Mesenchymal stem cell (in vitro differentiated cells and primary cell): ENCODE data around the gene COL28A1.

Source experiments
- DNase-seq: peaks from one replicate; pipeline ENCODE4 v3.0.0-alpha.2; 2013
- H2AFZ ChIP-seq: one replicate; pipeline ENCODE4 v1.6.1; 2013; ENCODE audit warnings: low read depth, mild to moderate bottlenecking, control low read depth, inconsistent platforms, low read length, moderate library complexity
- H2AK5ac ChIP-seq: 2 replicates; pipeline ENCODE4 v1.6.1; 2013; ENCODE audit warnings: low read length, moderate library complexity, mild to moderate bottlenecking, inconsistent platforms; ENCODE audit not compliant: severe bottlenecking
- H2BK120ac ChIP-seq: one replicate; pipeline ENCODE4 v1.6.1; 2013; ENCODE audit warnings: low read depth, mild to moderate bottlenecking, inconsistent platforms, low read length, moderate library complexity
- H2BK12ac ChIP-seq, 2 experiments: one replicate each; pipeline ENCODE4 v1.6.1; 2013; ENCODE audit warnings: inconsistent platforms in 2 of 2, low read length in 2 of 2, mild to moderate bottlenecking in 2 of 2, moderate library complexity in 2 of 2, control low read depth in 1 of 2
- H2BK15ac ChIP-seq: one replicate; pipeline ENCODE4 v1.6.1; 2013; ENCODE audit warnings: mild to moderate bottlenecking, low read depth, inconsistent platforms; ENCODE audit not compliant: poor library complexity, severe bottlenecking
- H2BK5ac ChIP-seq: 2 replicates; pipeline ENCODE4 v1.6.1; 2013; ENCODE audit warnings: low read depth, mild to moderate bottlenecking, low read length, control low read depth, inconsistent platforms; ENCODE audit not compliant: poor library complexity, severe bottlenecking
- H3K14ac ChIP-seq, 2 experiments: one replicate each; pipeline ENCODE4 v1.6.1; 2013; ENCODE audit warnings: inconsistent platforms in 2 of 2, low read length in 2 of 2, control low read depth in 1 of 2, mild to moderate bottlenecking in 1 of 2, moderate library complexity in 1 of 2
- H3K18ac ChIP-seq, 2 experiments: one replicate each; pipeline ENCODE4 v1.6.1; 2013; ENCODE audit warnings: inconsistent platforms in 2 of 2, low read length in 2 of 2, control low read depth in 1 of 2, low read depth in 1 of 2, mild to moderate bottlenecking in 1 of 2
- H3K23ac ChIP-seq, 2 experiments: one replicate each; pipeline ENCODE4 v1.6.1; 2013; ENCODE audit warnings: inconsistent platforms in 2 of 2, low read length in 2 of 2, mild to moderate bottlenecking in 2 of 2, moderate library complexity in 2 of 2, control low read depth in 1 of 2
- H3K27ac ChIP-seq: 2 replicates; pipeline ENCODE4 v1.5.1; 2013; ENCODE audit warnings: mild to moderate bottlenecking, moderate library complexity, low read length, control low read depth, inconsistent platforms; ENCODE audit not compliant: poor library complexity, severe bottlenecking
- H3K27me3 ChIP-seq, 2 experiments: 2 replicates each; pipeline versions ENCODE4 v1.6.1 to v1.7.0; 2013; ENCODE audit warnings: low read length in 2 of 2, mild to moderate bottlenecking in 2 of 2, moderate library complexity in 2 of 2, control low read depth in 1 of 2, inconsistent platforms in 1 of 2; ENCODE audit not compliant: control insufficient read depth in 1 of 2, insufficient read depth in 1 of 2
- H3K36me3 ChIP-seq, 2 experiments: 2 replicates each; pipeline versions ENCODE4 v1.6.1 to v1.7.0; 2013; ENCODE audit warnings: low read length in 2 of 2, control low read depth in 1 of 2, inconsistent platforms in 1 of 2, low read depth in 1 of 2, mild to moderate bottlenecking in 1 of 2; ENCODE audit not compliant: insufficient read depth in 2 of 2, control insufficient read depth in 1 of 2
- H3K4ac ChIP-seq, 2 experiments: one replicate each; pipeline ENCODE4 v1.6.1; 2013; ENCODE audit warnings: inconsistent platforms in 2 of 2, low read length in 2 of 2, mild to moderate bottlenecking in 2 of 2, moderate library complexity in 2 of 2, control low read depth in 1 of 2, low read depth in 1 of 2
- H3K4me1 ChIP-seq: 2 replicates; pipeline ENCODE4 v1.6.1; 2013; ENCODE audit warnings: low read depth, low read length, control low read depth; ENCODE audit not compliant: control insufficient read depth, insufficient read depth
- H3K4me2 ChIP-seq: 2 replicates; pipeline ENCODE4 v1.6.1; 2013; ENCODE audit warnings: low read length, mild to moderate bottlenecking, inconsistent platforms; ENCODE audit not compliant: poor library complexity, severe bottlenecking
- H3K4me3 ChIP-seq, 2 experiments: 2 replicates each; pipeline versions ENCODE4 v1.5.1 to v1.7.0; 2013; ENCODE audit warnings: low read length in 2 of 2, mild to moderate bottlenecking in 2 of 2, control low read depth in 1 of 2, low read depth in 1 of 2; ENCODE audit not compliant: insufficient read depth in 1 of 2
- H3K79me1 ChIP-seq: replicated peaks from 2 replicates; pipeline ENCODE4 v1.6.1; 2013; ENCODE audit warnings: mild to moderate bottlenecking, control low read depth, low read length, inconsistent platforms; ENCODE audit not compliant: poor library complexity, severe bottlenecking
- H3K9ac ChIP-seq: 2 replicates; pipeline ENCODE4 v1.7.0; 2013; ENCODE audit warnings: mild to moderate bottlenecking, low read length, moderate library complexity
- H3K9me3 ChIP-seq: 2 replicates; pipeline ENCODE4 v1.7.0; 2013; ENCODE audit warnings: mild to moderate bottlenecking, low read length; ENCODE audit not compliant: control insufficient read depth
- H4K8ac ChIP-seq: one replicate; pipeline ENCODE4 v1.6.1; 2013; ENCODE audit warnings: inconsistent platforms, mild to moderate bottlenecking, low read length, moderate library complexity
- H4K91ac ChIP-seq: one replicate; pipeline ENCODE4 v1.6.1; 2013; ENCODE audit warnings: mild to moderate bottlenecking, low read length, inconsistent platforms
- WGBS: methylation state at CpG from one replicate; pipeline ENCODE4 v1.1.7; 2013; ENCODE audit warnings: mixed read lengths; 5-methylcytosine and 5-hydroxymethylcytosine counted together

Gene COL28A1

GRCh38 chr7:7375538-7375937 lies 160.1 kb downstream of the COL28A1 start:
- H4K8ac ChIP-seq: no peak overlapping the region
- 93% methylated on average over 4 of the region's 4 CpGs for WGBS
- H3K14ac ChIP-seq: no peak overlapping the region
- no peaks in the 10 kb centered on the region for H3K79me1 ChIP-seq
- no peak overlapping the region for H2AK5ac ChIP-seq
- H4K91ac ChIP-seq: no peak overlapping the region
- no peak for DNase-seq
- no peak overlapping the region for H2BK5ac ChIP-seq
- H3K23ac ChIP-seq: no peak overlapping the region
- H3K27ac ChIP-seq: no peak overlapping the region
- no peaks in the 10 kb centered on the region for H3K27me3 ChIP-seq
- H2BK15ac ChIP-seq: no peak overlapping the region
- H3K4ac ChIP-seq: no peak overlapping the region
- H2BK12ac ChIP-seq: no peak overlapping the region
- H2AFZ ChIP-seq: no peak overlapping the region
- H3K9ac ChIP-seq: no peak overlapping the region
- H3K4me2 ChIP-seq: no peak overlapping the region
- H3K18ac ChIP-seq: no peak overlapping the region
- no peaks in the 10 kb centered on the region for H3K36me3 ChIP-seq
- H3K4me3 ChIP-seq: no peak overlapping the region
- H3K9me3 ChIP-seq: no peaks in the 10 kb centered on the region
- no peak overlapping the region for H2BK120ac ChIP-seq
- no peaks in the 10 kb centered on the region for H3K4me1 ChIP-seq

DNA sequence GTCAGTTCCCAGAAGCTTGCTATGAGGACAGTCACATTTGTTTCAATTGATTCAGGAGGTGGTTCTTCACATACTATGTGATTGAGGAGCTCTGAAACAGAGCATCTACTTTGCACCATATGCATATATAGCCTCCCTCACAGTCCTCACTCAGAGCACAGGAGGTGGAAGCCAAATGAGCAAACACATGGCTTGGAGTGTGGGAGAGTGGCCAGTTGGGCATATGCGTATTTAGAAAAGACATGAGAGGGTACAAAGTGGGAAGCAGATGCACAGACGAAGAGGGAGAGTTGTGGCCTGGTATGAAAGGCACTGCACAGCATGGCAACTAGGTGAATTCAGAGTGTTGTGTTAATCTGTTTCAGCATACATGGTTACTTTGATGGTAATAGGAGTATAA lies 165.6 kb downstream of the COL28A1 start:
- WGBS: 92% methylated on average over 2 of the region's 2 CpGs
- no peak overlapping the region for H2BK12ac ChIP-seq
- no peak overlapping the region for H3K14ac ChIP-seq
- no peak overlapping the region for H3K4me3 ChIP-seq
- H3K4me1 ChIP-seq: no peaks in the 10 kb centered on the region
- H2AFZ ChIP-seq: no peak overlapping the region
- no peaks in the 10 kb centered on the region for H3K9me3 ChIP-seq
- no peak overlapping the region for H2AK5ac ChIP-seq
- H2BK15ac ChIP-seq: no peak overlapping the region
- DNase-seq: no peak
- no peaks in the 10 kb centered on the region for H3K36me3 ChIP-seq
- H3K27me3 ChIP-seq: no peaks in the 10 kb centered on the region
- H3K18ac ChIP-seq: no peak overlapping the region
- no peak overlapping the region for H4K91ac ChIP-seq
- H2BK5ac ChIP-seq: no peak overlapping the region
- H3K4ac ChIP-seq: no peak overlapping the region
- H4K8ac ChIP-seq: no peak overlapping the region
- H3K23ac ChIP-seq: no peak overlapping the region
- no peak overlapping the region for H3K4me2 ChIP-seq
- no peaks in the 10 kb centered on the region for H3K79me1 ChIP-seq
- no peak overlapping the region for H2BK120ac ChIP-seq
- no peak overlapping the region for H3K9ac ChIP-seq
- no peak overlapping the region for H3K27ac ChIP-seq

- no peak for DNase-seq
- Histone ChIP-seq H3K9ac (no peak overlapping the region), H2BK120ac (no peak overlapping the region), H2AK5ac (no peak overlapping the region), H3K4me3 (no peak overlapping the region), H2AFZ (no peak overlapping the region), H2BK5ac (no peak overlapping the region), H3K9me3 (no peaks in the 10 kb centered on the region), H3K27ac (no peak overlapping the region), H2BK12ac (no peak overlapping the region), H3K79me1 (no peaks in the 10 kb centered on the region), H4K8ac (no peak overlapping the region), H3K14ac (no peak overlapping the region), H3K23ac (no peak overlapping the region), H3K18ac (no peak overlapping the region), H3K36me3 (no peaks in the 10 kb centered on the region), H3K27me3 (no peaks in the 10 kb centered on the region), H3K4me1 (no peaks in the 10 kb centered on the region), H3K4ac (no peak overlapping the region), H3K4me2 (no peak overlapping the region), H2BK15ac (no peak overlapping the region), H4K91ac (no peak overlapping the region)
- WGBS: 100% methylated on average over 1 of the region's 2 CpGs
These were observed 166.5 kb downstream of the COL28A1 start for GRCh38 chr7:7369134-7369533.

- Histone ChIP-seq H3K4me3 (no peak overlapping the region), H3K14ac (no peak overlapping the region), H2BK15ac (no peak overlapping the region), H3K9me3 (no peaks in the 10 kb centered on the region), H3K4me1 (no peaks in the 10 kb centered on the region), H3K23ac (no peak overlapping the region), H2AK5ac (no peak overlapping the region), H3K36me3 (no peaks in the 10 kb centered on the region), H2BK5ac (no peak overlapping the region), H4K8ac (no peak overlapping the region), H3K4me2 (no peak overlapping the region), H2BK120ac (no peak overlapping the region), H3K4ac (no peak overlapping the region), H3K18ac (no peak overlapping the region), H3K79me1 (no peaks in the 10 kb centered on the region), H3K27me3 (no peaks in the 10 kb centered on the region), H2BK12ac (no peak overlapping the region), H3K9ac (no peak overlapping the region), H2AFZ (no peak overlapping the region), H4K91ac (no peak overlapping the region), H3K27ac (no peak overlapping the region)
- WGBS: 57% methylated on average over 3 of the region's 3 CpGs
- DNase-seq: no peak
These were observed 181.0 kb downstream of the COL28A1 start for GRCh38 chr7:7354674-7355073.
